CD14-positive monocyte (primary cell): ENCODE results near the gene RAPH1. TPM values are rescaled to one million over a fixed set of nuclear protein-coding genes. Genes with fewer than 3 reads are reported as not detected.
A peak's percentile ranks its signal among the peaks of the same experiment; 100 is the strongest.

Experiments used
- DNase-seq, 3 donors: peaks; one replicate each; pipeline ENCODE4 v3.0.0-alpha.2; 2011 to 2022
- H2AFZ ChIP-seq: 2 replicates; pipeline ENCODE4 v1.6.0; 2012; ENCODE audit warnings: mild to moderate bottlenecking, low read depth, low read length, inconsistent platforms; ENCODE audit not compliant: insufficient read depth, poor library complexity, severe bottlenecking
- H3K27ac ChIP-seq, 2 donors: 1 replicate in 1 of 2; 2 replicates in 1 of 2; pipeline ENCODE4 v1.5.1; 2012 to 2013; ENCODE audit warnings: low read length in 2 of 2, control low read depth in 1 of 2, inconsistent platforms in 1 of 2, low read depth in 1 of 2, mild to moderate bottlenecking in 1 of 2
- H3K27me3 ChIP-seq, 2 donors: one replicate each; pipeline versions ENCODE4 v1.6.0 to v1.6.1; 2011 to 2013; ENCODE audit warnings: low read length in 2 of 2; ENCODE audit not compliant: control insufficient read depth in 2 of 2, insufficient read depth in 2 of 2
- H3K36me3 ChIP-seq, 2 donors: replicated peaks in 1 of 2; 1 replicate in 1 of 2; 2 replicates in 1 of 2; pipeline versions ENCODE4 v1.5.1 to v1.6.1; 2012 to 2013; ENCODE audit warnings: low read length in 2 of 2, control low read depth in 1 of 2, inconsistent platforms in 1 of 2, mild to moderate bottlenecking in 1 of 2; ENCODE audit not compliant: insufficient read depth in 2 of 2, control insufficient read depth in 1 of 2
- H3K4me1 ChIP-seq, 2 donors: 1 replicate in 1 of 2; 2 replicates in 1 of 2; pipeline versions ENCODE4 v1.5.1 to v1.6.1; 2012 to 2013; ENCODE audit warnings: low read length in 2 of 2, control low read depth in 1 of 2, inconsistent platforms in 1 of 2, mild to moderate bottlenecking in 1 of 2, moderate library complexity in 1 of 2; ENCODE audit not compliant: insufficient read depth in 2 of 2, control insufficient read depth in 1 of 2
- H3K4me2 ChIP-seq: replicated peaks from 2 replicates; pipeline ENCODE3; 2012; ENCODE audit warnings: low read length, moderate library complexity, mild to moderate bottlenecking; ENCODE audit not compliant: poor library complexity, severe bottlenecking; ENCODE audit errors: extremely low read depth
- H3K4me3 ChIP-seq, 3 experiments: fragments of 200-600 bp in 1 of 3; sonication (generic) in 1 of 3; replicated peaks in 1 of 3; 1 replicate in 2 of 3; 2 replicates in 1 of 3; pipeline ENCODE4 v1.5.1; 2011 to 2013; ENCODE audit warnings: low read length in 3 of 3, mild to moderate bottlenecking in 3 of 3, control low read depth in 2 of 3, low read depth in 2 of 3, inconsistent platforms in 1 of 3, moderate library complexity in 1 of 3
- H3K79me2 ChIP-seq: 2 replicates; pipeline ENCODE4 v1.6.0; 2012; ENCODE audit warnings: mild to moderate bottlenecking, control low read depth, inconsistent platforms, low read length, moderate library complexity; ENCODE audit not compliant: insufficient read depth
- H3K9ac ChIP-seq: 2 replicates; pipeline ENCODE4 v1.6.0; 2017; ENCODE audit warnings: low read length, mild to moderate bottlenecking; ENCODE audit not compliant: insufficient read depth, poor library complexity, severe bottlenecking
- H3K9me3 ChIP-seq, 2 donors: replicated peaks in 1 of 2; 1 replicate in 1 of 2; 2 replicates in 1 of 2; pipeline versions ENCODE4 v1.5.1 to v1.6.1; 2012 to 2013; ENCODE audit warnings: low read length in 2 of 2, control low read depth in 1 of 2; ENCODE audit not compliant: control insufficient read depth in 1 of 2, insufficient read depth in 1 of 2
- H4K20me1 ChIP-seq: 2 replicates; pipeline ENCODE4 v1.6.0; 2012; ENCODE audit warnings: mild to moderate bottlenecking, low read length, control low read depth, moderate library complexity; ENCODE audit not compliant: insufficient read depth
- H3K27ac Mint-ChIP-seq, 7 donors: one replicate each; pipeline ENCODE4 v1.8.0; 2020; ENCODE audit warnings: mild to moderate bottlenecking in 7 of 7, mixed read lengths in 7 of 7, moderate library complexity in 6 of 7, inconsistent platforms in 2 of 7
- H3K27me3 Mint-ChIP-seq, 3 donors: one replicate each; pipeline ENCODE4 v1.8.0; 2021 to 2022; ENCODE audit warnings: low read depth in 3 of 3, mild to moderate bottlenecking in 3 of 3, mixed read lengths in 3 of 3, moderate library complexity in 3 of 3, inconsistent platforms in 1 of 3
- H3K36me3 Mint-ChIP-seq, 2 donors: one replicate each; pipeline ENCODE4 v1.8.0; 2020; ENCODE audit warnings: mixed read lengths in 2 of 2, inconsistent platforms in 1 of 2, mild to moderate bottlenecking in 1 of 2
- H3K4me1 Mint-ChIP-seq: one replicate; pipeline ENCODE4 v1.8.0; 2020; ENCODE audit warnings: mild to moderate bottlenecking, mixed read lengths
- H3K4me3 Mint-ChIP-seq, 2 donors: one replicate each; pipeline ENCODE4 v1.8.0; 2020; ENCODE audit warnings: mild to moderate bottlenecking in 2 of 2, mixed read lengths in 2 of 2, moderate library complexity in 1 of 2
- H3K9me3 Mint-ChIP-seq, 7 donors: one replicate each; pipeline ENCODE4 v1.8.0; 2020 to 2022; ENCODE audit warnings: mixed read lengths in 7 of 7, mild to moderate bottlenecking in 6 of 7, moderate library complexity in 6 of 7, inconsistent platforms in 2 of 7
- CTCF ChIP-seq: fragments of 200-600 bp; IDR thresholded peaks from one replicate; pipeline ENCODE4 v1.8.0; 2022; ENCODE audit warnings: antibody characterized with exemption, mild to moderate bottlenecking
- WGBS: methylation state at CpG from one replicate; pipeline ENCODE4 v1.1.5; 2013; ENCODE audit warnings: missing lambda C conversion rate; ENCODE audit not compliant: insufficient coverage; 5-methylcytosine and 5-hydroxymethylcytosine counted together
- intact Hi-C, 2 donors: fragments of 100-400 bp; cut with micrococcal nuclease; formaldehyde crosslinking; loops; one replicate each; pipeline versions ENCODE4 v1.15.0 to v1.15.1; 2023
- polyA plus RNA-seq, 3 donors: library from polyadenylated mRNA; depleted of rRNA in 1 of 3; unstranded in 2 of 3; stranded (reverse) in 1 of 3; fragments of 300-500 nt in 2 of 3; fragments of >200 nt in 1 of 3; fragmentation: Illumina TruSeq in 2 of 3; gene quantifications; 1 replicate in 2 of 3; 2 replicates in 1 of 3; pipeline ENCODE4 v1.2.3, GENCODE V29; 2012 to 2021

Gene RAPH1
- polyA plus RNA-seq, 3 donors, result 3.8 to 5.1 (median 4.5) TPM

GRCh38 chr2:203492965-203493364 is 42.1 kb downstream of the RAPH1 start:
- no peak overlapping the region for H3K4me3 ChIP-seq
- WGBS, result 100% methylated on average over 1 of the region's 2 CpGs

GRCh38 chr2:203490391-203490790 is 44.7 kb downstream of the RAPH1 start:
- Mint-ChIP-seq H3K36me3 (peaks cover 12 to 23% of the 10 kb centered on the region in 2 donors), H3K4me3 (no peak overlapping the region), H3K27me3 (peaks cover 0 to 4% (median 3%) of the 10 kb centered on the region in 3 donors), H3K9me3 (peaks cover 0 to 5% (median 0%) of the 10 kb centered on the region in 7 donors), H3K27ac (no peak overlapping the region), H3K4me1 (no peaks in the 10 kb centered on the region)
- H3K9me3 ChIP-seq, result no peaks in the 10 kb centered on the region
- no peaks in the 10 kb centered on the region for H3K79me2 ChIP-seq
- intact Hi-C loops, result loop anchor here in 1 of 2 donors (5.0 kb wide), 1 partner anchor 422 kb away; no protein-coding TSS in a partner anchor
- H3K27me3 ChIP-seq, result no peaks in the 10 kb centered on the region
- WGBS, result 100% methylated on average over 1 of the region's 3 CpGs
- H3K27ac ChIP-seq, result no peak overlapping the region
- no peak for TF ChIP-seq CTCF
- H2AFZ ChIP-seq, result no peak overlapping the region
- H3K4me1 ChIP-seq, result no peaks in the 10 kb centered on the region
- no peak for DNase-seq
- no peak overlapping the region for H3K4me3 ChIP-seq
- no peaks in the 10 kb centered on the region for H4K20me1 ChIP-seq
- H3K36me3 ChIP-seq, result peaks cover 0 to 6% of the 10 kb centered on the region in 2 donors
- no peak overlapping the region for H3K4me2 ChIP-seq
- H3K9ac ChIP-seq, result no peak overlapping the region

More at GRCh38 chr2:203492965-203493364, 42.1 kb downstream of the RAPH1 start:
- Histone ChIP-seq H3K9ac (no peak overlapping the region), H3K4me2 (no peak overlapping the region), H2AFZ (no peak overlapping the region), H3K79me2 (no peaks in the 10 kb centered on the region), H3K27me3 (no peaks in the 10 kb centered on the region), H3K9me3 (no peaks in the 10 kb centered on the region), H3K4me1 (peaks cover 0 to under 1% of the 10 kb centered on the region in 2 donors), H4K20me1 (no peaks in the 10 kb centered on the region), H3K27ac (no peak overlapping the region), H3K36me3 (peaks cover 0 to 6% of the 10 kb centered on the region in 2 donors)
- peaks cover 0 to 4% (median 1%) of the 10 kb centered on the region in 3 donors for H3K27me3 Mint-ChIP-seq
- no peak for TF ChIP-seq CTCF
- peak overlapping the region in 1 of 7 donors; percentile 27 for H3K27ac Mint-ChIP-seq
- H3K4me1 Mint-ChIP-seq, result peaks cover 3% of the 10 kb centered on the region
- intact Hi-C loops, result loop anchor here in 1 of 2 donors (5.0 kb wide), 1 partner anchor 419 kb away; no protein-coding TSS in a partner anchor
- no peak for DNase-seq
- peaks cover 12 to 23% of the 10 kb centered on the region in 2 donors for H3K36me3 Mint-ChIP-seq
- no peak overlapping the region for H3K4me3 Mint-ChIP-seq
- peaks cover 0 to 5% (median 0%) of the 10 kb centered on the region in 7 donors for H3K9me3 Mint-ChIP-seq
